Measurements from ENCODE around the gene AARSD1. TPM values are rescaled to one million over a fixed set of nuclear protein-coding genes. Genes with fewer than 3 reads are reported as not detected.
A peak's percentile ranks its signal among the peaks of the same experiment; 100 is the strongest.

The AARSD1 gene
- total RNA-seq, 1 donor from 2014 or later, result 24.7 TPM

DNA sequence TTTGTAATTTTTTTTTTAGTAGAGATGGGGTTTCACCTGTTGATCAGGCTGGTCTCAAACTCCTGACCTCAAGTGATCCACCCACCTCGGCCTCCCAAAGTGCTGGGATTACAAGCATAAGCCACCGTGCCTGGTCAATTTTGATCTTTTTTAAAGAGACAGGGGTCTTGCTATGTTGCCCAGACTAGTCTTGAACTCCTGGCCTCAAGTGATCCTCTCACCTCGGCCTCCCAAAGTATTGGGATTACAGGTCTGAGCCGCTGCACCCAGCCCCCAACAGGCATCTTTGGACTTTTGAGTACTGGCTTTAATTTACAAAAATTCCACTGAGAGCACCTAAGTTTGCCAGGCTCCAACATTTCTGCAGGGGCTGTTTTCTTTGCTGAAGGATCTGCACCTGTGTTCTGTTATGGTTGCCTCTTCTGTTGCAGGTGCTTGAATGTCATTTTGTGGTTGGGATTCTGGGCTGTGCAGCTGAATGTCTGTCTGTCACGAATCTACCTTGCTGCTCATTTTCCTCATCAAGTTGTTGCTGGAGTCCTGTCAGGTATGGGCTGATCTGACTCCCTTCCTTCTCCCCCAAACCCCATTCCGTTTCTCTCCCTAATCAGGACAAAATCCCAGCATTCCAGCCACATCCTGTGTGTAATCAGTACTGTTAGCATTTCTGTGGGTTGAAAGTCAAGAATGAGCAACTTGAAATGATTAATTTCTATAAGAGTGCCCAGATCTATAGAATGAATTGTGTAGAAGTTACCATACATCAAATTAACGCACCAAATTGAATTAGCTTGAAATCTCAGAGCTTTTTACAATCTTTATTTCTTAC lies 55.2 kb downstream of the AARSD1 start:
- Histone ChIP-seq H3K27me3 (ENCODE audit: control insufficient read depth, insufficient read depth, low read length) (peaks cover 4% of the 10 kb centered on the region), H3K36me3 (ENCODE audit: control insufficient read depth, insufficient read depth, low read length) (no peaks in the 10 kb centered on the region), H3K4me3 (ENCODE audit: low read depth, low read length) (no peak overlapping the region)
- TF ChIP-seq, protein P1, sequence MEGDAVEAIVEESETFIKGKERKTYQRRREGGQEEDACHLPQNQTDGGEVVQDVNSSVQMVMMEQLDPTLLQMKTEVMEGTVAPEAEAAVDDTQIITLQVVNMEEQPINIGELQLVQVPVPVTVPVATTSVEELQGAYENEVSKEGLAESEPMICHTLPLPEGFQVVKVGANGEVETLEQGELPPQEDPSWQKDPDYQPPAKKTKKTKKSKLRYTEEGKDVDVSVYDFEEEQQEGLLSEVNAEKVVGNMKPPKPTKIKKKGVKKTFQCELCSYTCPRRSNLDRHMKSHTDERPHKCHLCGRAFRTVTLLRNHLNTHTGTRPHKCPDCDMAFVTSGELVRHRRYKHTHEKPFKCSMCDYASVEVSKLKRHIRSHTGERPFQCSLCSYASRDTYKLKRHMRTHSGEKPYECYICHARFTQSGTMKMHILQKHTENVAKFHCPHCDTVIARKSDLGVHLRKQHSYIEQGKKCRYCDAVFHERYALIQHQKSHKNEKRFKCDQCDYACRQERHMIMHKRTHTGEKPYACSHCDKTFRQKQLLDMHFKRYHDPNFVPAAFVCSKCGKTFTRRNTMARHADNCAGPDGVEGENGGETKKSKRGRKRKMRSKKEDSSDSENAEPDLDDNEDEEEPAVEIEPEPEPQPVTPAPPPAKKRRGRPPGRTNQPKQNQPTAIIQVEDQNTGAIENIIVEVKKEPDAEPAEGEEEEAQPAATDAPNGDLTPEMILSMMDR (IDR thresholded peaks at IDR 0.05; ENCODE audit: insufficient read depth, low read length, severe bottlenecking), result no peak
- peak; percentile 16 for DNase-seq (ENCODE audit: low read depth)
- FAIRE-seq, result peak; percentile 47

- Histone ChIP-seq H3K27me3 (ENCODE audit: control insufficient read depth, insufficient read depth, low read length) (peaks cover 4% of the 10 kb centered on the region), H3K36me3 (ENCODE audit: control insufficient read depth, insufficient read depth, low read length) (no peaks in the 10 kb centered on the region), H3K4me3 (ENCODE audit: low read depth, low read length) (no peak overlapping the region)
- FAIRE-seq, result no peak
- TF ChIP-seq, protein P1 (IDR thresholded peaks at IDR 0.05; ENCODE audit: insufficient read depth, low read length, severe bottlenecking), result no peak
- DNase-seq (ENCODE audit: low read depth), result no peak
Measured at GRCh38 chr17:42906772-42907446, 57.3 kb downstream of the AARSD1 start.

GRCh38 chr17:42904110-42904469 lies 60.2 kb downstream of the AARSD1 start:
- H3K36me3 ChIP-seq (ENCODE audit: control insufficient read depth, insufficient read depth, low read length), result no peaks in the 10 kb centered on the region
- H3K4me3 ChIP-seq (ENCODE audit: low read depth, low read length), result no peak overlapping the region
- H3K27me3 ChIP-seq (ENCODE audit: control insufficient read depth, insufficient read depth, low read length), result peaks cover 4% of the 10 kb centered on the region
- DNase-seq (ENCODE audit: low read depth), result no peak
- FAIRE-seq, result no peak
- TF ChIP-seq, protein P1 (IDR thresholded peaks at IDR 0.05; ENCODE audit: insufficient read depth, low read length, severe bottlenecking), result no peak

DNA sequence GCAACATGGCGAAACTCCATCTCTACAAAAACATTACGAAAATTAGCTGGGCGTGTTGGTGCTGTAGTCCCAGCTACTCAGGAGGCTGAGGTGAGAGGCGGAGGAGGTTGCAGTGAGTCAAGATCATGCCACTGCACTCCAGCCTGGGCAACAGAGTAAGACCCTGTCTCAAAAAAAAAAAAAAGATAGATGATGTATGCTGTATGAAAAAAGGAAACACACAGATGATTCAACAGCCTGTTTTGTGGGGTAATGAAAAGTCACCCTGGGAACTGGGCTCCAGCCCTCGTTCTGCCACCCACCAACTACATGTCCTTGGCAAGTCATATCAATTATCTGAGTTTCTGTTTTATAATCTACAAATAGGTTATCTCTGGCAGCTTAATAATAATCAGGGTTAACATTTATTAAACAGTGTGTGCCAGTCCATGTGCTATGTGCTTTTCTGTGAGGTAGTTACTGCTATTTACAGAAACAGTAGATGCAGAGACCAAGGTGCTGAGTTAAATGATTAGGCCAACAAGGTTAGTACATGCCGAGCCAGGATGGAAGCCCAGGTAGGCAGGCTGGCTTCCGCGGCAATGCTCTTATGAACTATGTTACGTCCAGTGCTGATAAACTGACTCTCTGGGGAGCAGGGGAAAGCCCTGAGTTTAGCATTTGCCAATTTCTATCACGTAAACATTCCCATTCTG lies 62.6 kb downstream of the AARSD1 start:
- FAIRE-seq, result no peak

More for the DNA sequence above, 62.6 kb downstream of the AARSD1 start:
- Histone ChIP-seq H3K4me3 (ENCODE audit: low read depth, low read length) (no peak overlapping the region), H3K27me3 (ENCODE audit: control insufficient read depth, insufficient read depth, low read length) (peaks cover 2% of the 10 kb centered on the region), H3K36me3 (ENCODE audit: control insufficient read depth, insufficient read depth, low read length) (no peaks in the 10 kb centered on the region)
- TF ChIP-seq, protein P1 (IDR thresholded peaks at IDR 0.05; ENCODE audit: insufficient read depth, low read length, severe bottlenecking), result no peak
- no peak for DNase-seq (ENCODE audit: low read depth)

Other genes starting within 250 kb of the AARSD1 start
- 16.1 and 18.2 TPM in 2 replicates for gene EZH1, start 219.4 kb downstream of the AARSD1 start, total RNA-seq
- gene RAMP2, start 203.2 kb downstream of the AARSD1 start, total RNA-seq, result not detected in 2 replicates
- 65.3 and 76.0 TPM in 2 replicates for gene VPS25, start 191.0 kb downstream of the AARSD1 start, total RNA-seq
- under 0.01 and 0.13 TPM in 2 replicates for gene WNK4, start 183.8 kb downstream of the AARSD1 start, total RNA-seq
- 59.8 and 69.6 TPM in 2 replicates for gene COA3, start 165.8 kb downstream of the AARSD1 start, total RNA-seq
- not detected in 2 replicates for gene CNTD1, start 165.6 kb downstream of the AARSD1 start, total RNA-seq
- 123 and 200 TPM in 2 replicates for gene BECN1, start 140.2 kb downstream of the AARSD1 start, total RNA-seq
- 57.7 and 72.5 TPM in 2 replicates for gene PSME3, start 131.1 kb downstream of the AARSD1 start, total RNA-seq
- 0.79 and 1.0 TPM in 2 replicates for gene AOC2, start 119.9 kb downstream of the AARSD1 start, total RNA-seq
- gene AOC3, start 113.3 kb downstream of the AARSD1 start, total RNA-seq, result 0.26 TPM in 2 replicates
- not detected in 2 replicates for gene G6PC1, start 63.7 kb downstream of the AARSD1 start, total RNA-seq
- under 0.01 and 0.13 TPM in 2 replicates for gene PTGES3L, start 15.6 kb upstream of the AARSD1 start, total RNA-seq
- gene RUNDC1, start 16.1 kb upstream of the AARSD1 start, total RNA-seq, result 10.3 and 11.8 TPM in 2 replicates
- gene RPL27, start 34.0 kb upstream of the AARSD1 start, total RNA-seq, result 1,341 and 1,431 TPM in 2 replicates
- gene IFI35, start 42.3 kb upstream of the AARSD1 start, total RNA-seq, result 0.79 and 2.4 TPM in 2 replicates
- gene VAT1, start 57.9 kb upstream of the AARSD1 start, total RNA-seq, result 88.7 and 101 TPM in 2 replicates
- gene RND2, start 60.8 kb upstream of the AARSD1 start, total RNA-seq, result under 0.01 and 0.38 TPM in 2 replicates
- gene BRCA1, start 160.9 kb upstream of the AARSD1 start, total RNA-seq, result 3.4 and 4.1 TPM in 2 replicates
- 51.9 and 74.5 TPM in 2 replicates for gene NBR1, start 206.8 kb upstream of the AARSD1 start, total RNA-seq
- 0.26 and 0.38 TPM in 2 replicates for gene TMEM106A, start 247.4 kb upstream of the AARSD1 start, total RNA-seq